Bronchial epithelial cell (primary cell): ENCODE results near the gene MYBBP1A. TPM values are rescaled to one million over a fixed set of nuclear protein-coding genes. Genes with fewer than 3 reads are reported as not detected.
A peak's percentile ranks its signal among the peaks of the same experiment; 100 is the strongest.
"Not testable (repeated sequence)": the region's sequence is repeated elsewhere in the genome, so short reads cannot be mapped to it uniquely, and the experiment has no call there.

ENCODE experiments used
- DNase-seq: peaks from one replicate; pipeline ENCODE4 v3.0.0-alpha.2; 2010; ENCODE audit warnings: low read depth
- FAIRE-seq: peaks from 2 replicates; lab custom pipeline; 2011; peaks lifted over from hg19 to GRCh38; lab: Jason Lieb, UNC
- H3K27me3 ChIP-seq: 2 replicates; pipeline ENCODE4 v1.5.1; 2011; ENCODE audit warnings: low read length; ENCODE audit not compliant: control insufficient read depth, insufficient read depth
- H3K36me3 ChIP-seq: 2 replicates; pipeline ENCODE4 v1.5.1; 2011; ENCODE audit warnings: low read length; ENCODE audit not compliant: control insufficient read depth, insufficient read depth
- H3K4me3 ChIP-seq: 2 replicates; pipeline ENCODE4 v1.5.1; 2011; ENCODE audit warnings: mild to moderate bottlenecking, low read depth, low read length, control low read depth
- total RNA-seq: library from RNA; depleted of rRNA; stranded (reverse); fragments of >200 nt; gene quantifications from 2 replicates; pipeline ENCODE4 v1.2.1, GENCODE V29; 2014
- TF ChIP-seq, protein P1 (sequence below): IDR thresholded peaks from 2 replicates; pipeline ENCODE4 v1.5.1; 2011; ENCODE audit warnings: mild to moderate bottlenecking, moderate library complexity, low read length, control low read depth, inconsistent platforms; ENCODE audit not compliant: insufficient read depth, severe bottlenecking

MYBBP1A gene
- total RNA-seq, 1 donor from 2014 or later = 60.6 TPM

GRCh38 chr17:4590981-4591453 lies 35.8 kb upstream of the MYBBP1A start:
- Histone ChIP-seq H3K36me3 (no peaks in the 10 kb centered on the region), H3K4me3 (no peak overlapping the region), H3K27me3 (peaks cover 17% of the 10 kb centered on the region)
- TF ChIP-seq, protein P1, sequence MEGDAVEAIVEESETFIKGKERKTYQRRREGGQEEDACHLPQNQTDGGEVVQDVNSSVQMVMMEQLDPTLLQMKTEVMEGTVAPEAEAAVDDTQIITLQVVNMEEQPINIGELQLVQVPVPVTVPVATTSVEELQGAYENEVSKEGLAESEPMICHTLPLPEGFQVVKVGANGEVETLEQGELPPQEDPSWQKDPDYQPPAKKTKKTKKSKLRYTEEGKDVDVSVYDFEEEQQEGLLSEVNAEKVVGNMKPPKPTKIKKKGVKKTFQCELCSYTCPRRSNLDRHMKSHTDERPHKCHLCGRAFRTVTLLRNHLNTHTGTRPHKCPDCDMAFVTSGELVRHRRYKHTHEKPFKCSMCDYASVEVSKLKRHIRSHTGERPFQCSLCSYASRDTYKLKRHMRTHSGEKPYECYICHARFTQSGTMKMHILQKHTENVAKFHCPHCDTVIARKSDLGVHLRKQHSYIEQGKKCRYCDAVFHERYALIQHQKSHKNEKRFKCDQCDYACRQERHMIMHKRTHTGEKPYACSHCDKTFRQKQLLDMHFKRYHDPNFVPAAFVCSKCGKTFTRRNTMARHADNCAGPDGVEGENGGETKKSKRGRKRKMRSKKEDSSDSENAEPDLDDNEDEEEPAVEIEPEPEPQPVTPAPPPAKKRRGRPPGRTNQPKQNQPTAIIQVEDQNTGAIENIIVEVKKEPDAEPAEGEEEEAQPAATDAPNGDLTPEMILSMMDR = no peak
- peak; percentile 58 for FAIRE-seq
- no peak for DNase-seq

GRCh38 chr17:4590042-4590441 lies 34.9 kb upstream of the MYBBP1A start:
- not testable (repeated sequence) for H3K36me3 ChIP-seq, FAIRE-seq, DNase-seq, H3K4me3 ChIP-seq
- H3K27me3 ChIP-seq = peaks cover 24% of the 10 kb centered on the region

- no peaks in the 10 kb centered on the region for H3K36me3 ChIP-seq
- TF ChIP-seq, protein P1 = no peak
- DNase-seq = no peak
- H3K4me3 ChIP-seq = no peak overlapping the region
- H3K27me3 ChIP-seq = peaks cover 26% of the 10 kb centered on the region
- FAIRE-seq = peak; percentile 88
Measured at GRCh38 chr17:4588898-4589625, 33.9 kb upstream of the MYBBP1A start.

- FAIRE-seq (no peak), DNase-seq (no peak)
- TF ChIP-seq, protein P1 = no peak
- no peak overlapping the region for H3K4me3 ChIP-seq
- peaks cover 32% of the 10 kb centered on the region for H3K27me3 ChIP-seq
- no peaks in the 10 kb centered on the region for H3K36me3 ChIP-seq
Measured at GRCh38 chr17:4588391-4588790, 33.2 kb upstream of the MYBBP1A start.

- no peak for DNase-seq
- Histone ChIP-seq H3K27me3 (peaks cover 34% of the 10 kb centered on the region), H3K36me3 (no peaks in the 10 kb centered on the region), H3K4me3 (no peak overlapping the region)
- FAIRE-seq = no peak
- TF ChIP-seq, protein P1 = no peak
Measured at GRCh38 chr17:4587803-4588202, 32.6 kb upstream of the MYBBP1A start.

- H3K27me3 ChIP-seq = peaks cover 37% of the 10 kb centered on the region
- no peaks in the 10 kb centered on the region for H3K36me3 ChIP-seq
- H3K4me3 ChIP-seq = no peak overlapping the region
- FAIRE-seq (no peak), DNase-seq (no peak)
- TF ChIP-seq, protein P1 = no peak
Measured at GRCh38 chr17:4587195-4587594, 32.0 kb upstream of the MYBBP1A start.
